RPMI7951 (cell line): ENCODE data around the gene RNPS1. TPM values are rescaled to one million over a fixed set of nuclear protein-coding genes. Genes with fewer than 3 reads are reported as not detected.
A peak's percentile ranks its signal among the peaks of the same experiment; 100 is the strongest.
"Not testable (repeated sequence)": the region's sequence is repeated elsewhere in the genome, so short reads cannot be mapped to it uniquely, and the experiment has no call there.

Experiments
- DNase-seq: peaks from one replicate; pipeline ENCODE4 v3.0.0-alpha.2; 2012; ENCODE audit warnings: low read depth
- total RNA-seq: library from RNA; depleted of rRNA; stranded (reverse); fragments of >200 nt; shearing (Covaris generic); gene quantifications from 2 replicates; pipeline ENCODE4 v1.2.3, GENCODE V29; 2014

RNPS1 gene
- total RNA-seq, 1 experiment from 2014 or later: 155 TPM

DNA sequence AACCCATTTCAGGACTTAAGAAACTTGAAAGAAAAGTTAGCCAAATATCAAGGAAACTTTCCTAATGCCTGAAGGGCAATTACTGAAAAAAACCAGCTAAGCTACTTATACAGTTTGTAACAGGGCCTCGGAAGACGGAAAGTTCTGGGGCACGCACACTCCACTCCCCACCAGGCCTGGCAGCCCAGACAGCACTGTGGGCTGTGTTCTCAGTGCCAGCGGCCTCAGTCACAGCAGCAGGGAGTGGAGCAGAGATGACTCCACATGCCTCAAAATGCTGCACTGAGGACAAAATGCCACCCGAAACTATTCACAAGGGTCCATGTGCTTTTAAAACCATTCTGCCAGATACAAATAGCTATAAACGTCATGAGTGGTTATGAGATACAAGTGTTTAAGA lies 10.2 kb downstream of the RNPS1 start:
- no peak for DNase-seq

GRCh38 chr16:2256531-2257140 lies 11.3 kb downstream of the RNPS1 start:
- no peak for DNase-seq

GRCh38 chr16:2253293-2253692 lies 14.6 kb downstream of the RNPS1 start:
- no peak for DNase-seq

GRCh38 chr16:2252806-2253148 lies 15.1 kb downstream of the RNPS1 start:
- no peak for DNase-seq

DNA sequence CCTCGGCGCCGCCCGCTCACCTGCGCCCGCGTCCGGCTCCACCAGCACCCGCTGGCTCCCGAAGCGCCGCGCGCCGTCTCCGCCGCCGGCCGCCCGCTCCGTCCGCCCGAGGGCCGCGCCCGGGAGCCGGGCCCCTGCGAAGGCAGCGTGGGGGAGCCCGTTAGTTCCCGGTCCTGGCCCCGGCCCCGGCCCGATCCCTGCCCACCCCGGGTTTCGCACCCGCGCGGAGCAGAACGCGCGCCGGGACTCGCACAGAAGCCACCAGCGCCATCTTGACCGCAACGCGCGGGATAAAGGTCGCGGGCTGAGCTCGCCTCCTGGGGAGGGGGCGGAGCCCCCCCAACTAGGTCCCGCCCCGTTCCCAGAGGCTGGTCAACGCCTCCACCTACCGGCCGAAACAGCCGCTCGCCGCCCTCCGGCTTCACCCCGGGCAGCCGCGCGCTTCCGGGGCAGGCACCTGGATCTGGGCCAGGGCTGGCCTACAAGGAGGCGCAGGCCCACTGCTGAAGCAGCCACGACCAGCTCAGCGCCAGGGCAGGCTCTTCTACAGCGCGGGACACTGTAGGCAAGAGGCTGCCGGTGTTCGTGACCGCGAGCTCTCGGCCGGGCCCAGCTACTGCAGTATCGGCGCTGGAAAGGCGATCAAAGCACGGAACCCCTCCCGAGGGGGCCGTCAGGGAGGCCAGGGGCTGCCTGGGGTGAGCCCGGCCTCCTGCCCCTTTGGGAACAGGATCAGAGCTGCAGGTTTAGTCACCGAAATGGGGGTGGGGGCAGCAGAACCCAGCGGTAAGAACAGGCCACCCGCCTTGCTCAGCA lies 16.4 kb downstream of the RNPS1 start, which contains the start of gene ECI1:
ECI1 (minus strand) TSS at position 292 of the 816 bp plus-strand sequence; CDS start at position 271, 21 bp downstream.
- peak; percentile 92 for DNase-seq

GRCh38 chr16:2250652-2251295 lies 17.2 kb downstream of the RNPS1 start:
- peak; percentile 25 for DNase-seq

- DNase-seq: no peak
Measured at GRCh38 chr16:2246301-2246885, 21.5 kb downstream of the RNPS1 start.

DNA sequence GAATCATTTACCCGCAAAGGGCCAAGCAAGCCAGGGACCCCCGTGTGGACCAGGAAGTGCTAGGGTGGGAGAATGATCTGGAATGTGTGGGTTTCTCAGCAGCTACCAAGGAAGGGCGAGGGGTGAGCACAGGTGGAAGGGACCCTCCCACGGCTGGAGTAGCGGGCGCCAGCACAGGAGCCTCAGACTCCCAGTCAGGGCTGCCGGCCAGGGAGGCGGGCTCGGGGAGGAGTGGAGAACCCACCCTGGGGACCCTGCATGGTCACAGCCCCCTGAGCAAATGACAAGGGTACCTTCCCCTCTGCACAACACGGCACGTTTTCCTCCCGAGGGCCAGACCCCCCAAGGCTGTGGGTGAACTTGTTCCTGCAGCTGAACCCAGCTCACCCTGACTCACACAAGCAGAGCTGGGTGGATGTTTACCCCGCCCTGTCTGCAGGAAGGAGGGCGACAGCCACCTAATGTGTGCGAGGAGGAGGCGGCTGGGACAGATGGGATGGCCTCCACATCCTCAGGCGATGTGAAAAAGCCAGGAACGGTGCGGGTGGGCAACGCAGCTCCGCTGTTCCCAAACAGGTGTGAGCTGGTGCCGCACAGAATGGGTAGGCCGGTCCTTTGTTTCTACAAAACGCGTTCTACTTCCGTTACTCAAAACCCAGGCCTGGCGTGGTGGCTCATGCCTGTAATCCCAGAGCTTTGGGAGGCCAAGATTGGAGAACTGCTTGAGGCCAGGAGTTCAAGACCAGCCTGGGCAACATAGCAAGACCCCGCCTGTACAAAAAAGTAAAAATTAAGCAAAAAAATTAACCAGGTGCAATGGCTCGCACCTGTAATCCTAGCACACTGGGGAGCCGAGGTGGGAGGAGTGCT lies 22.8 kb downstream of the RNPS1 start:
- DNase-seq: no peak

DNA sequence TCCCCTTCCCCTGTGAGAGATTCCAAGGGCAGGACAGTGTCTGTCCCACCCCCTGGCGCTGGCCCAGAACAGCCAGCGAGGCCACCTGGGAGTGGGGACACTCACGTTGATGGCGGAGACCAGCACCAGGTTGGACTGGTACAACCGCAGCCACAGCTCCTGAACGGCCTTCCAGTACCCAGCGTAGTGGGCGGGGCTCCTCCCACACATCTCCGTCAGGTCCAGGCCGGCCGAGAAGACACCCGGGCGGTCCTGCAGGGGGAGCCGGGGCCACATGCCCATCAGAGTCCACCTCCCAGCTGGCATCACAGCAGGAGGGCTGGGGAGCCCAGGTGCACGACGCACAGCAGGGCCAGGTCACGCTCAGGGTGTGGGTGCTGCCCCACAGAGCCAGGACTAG lies 23.6 kb downstream of the RNPS1 start:
- DNase-seq: no peak

- DNase-seq: no peak
Measured at GRCh38 chr16:2243781-2244180, 24.1 kb downstream of the RNPS1 start.

GRCh38 chr16:2243031-2243528 lies 24.8 kb downstream of the RNPS1 start:
- DNase-seq: no peak

DNA sequence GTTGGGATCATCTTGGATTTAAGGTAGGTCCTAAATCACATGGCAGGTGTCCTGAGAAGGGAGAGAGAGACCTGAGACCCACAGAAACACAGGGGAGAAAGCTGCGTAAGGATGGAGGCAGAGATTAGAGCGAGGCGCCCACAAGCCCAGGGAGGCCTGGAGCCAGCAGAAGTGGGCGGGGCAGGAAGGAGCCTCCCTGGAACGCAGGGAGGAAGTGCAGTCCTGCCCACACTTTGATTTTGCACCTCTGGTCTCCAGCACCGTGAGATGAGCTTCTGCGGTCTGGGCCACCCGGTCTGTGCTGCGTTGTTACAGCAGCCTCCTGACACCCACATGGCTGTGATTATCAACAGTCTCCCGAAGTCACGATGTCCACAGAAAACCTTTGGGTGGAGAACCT lies 25.3 kb downstream of the RNPS1 start:
- no peak for DNase-seq

- DNase-seq: not testable (repeated sequence)
Measured at GRCh38 chr16:2240331-2240730, 27.6 kb downstream of the RNPS1 start.

DNA sequence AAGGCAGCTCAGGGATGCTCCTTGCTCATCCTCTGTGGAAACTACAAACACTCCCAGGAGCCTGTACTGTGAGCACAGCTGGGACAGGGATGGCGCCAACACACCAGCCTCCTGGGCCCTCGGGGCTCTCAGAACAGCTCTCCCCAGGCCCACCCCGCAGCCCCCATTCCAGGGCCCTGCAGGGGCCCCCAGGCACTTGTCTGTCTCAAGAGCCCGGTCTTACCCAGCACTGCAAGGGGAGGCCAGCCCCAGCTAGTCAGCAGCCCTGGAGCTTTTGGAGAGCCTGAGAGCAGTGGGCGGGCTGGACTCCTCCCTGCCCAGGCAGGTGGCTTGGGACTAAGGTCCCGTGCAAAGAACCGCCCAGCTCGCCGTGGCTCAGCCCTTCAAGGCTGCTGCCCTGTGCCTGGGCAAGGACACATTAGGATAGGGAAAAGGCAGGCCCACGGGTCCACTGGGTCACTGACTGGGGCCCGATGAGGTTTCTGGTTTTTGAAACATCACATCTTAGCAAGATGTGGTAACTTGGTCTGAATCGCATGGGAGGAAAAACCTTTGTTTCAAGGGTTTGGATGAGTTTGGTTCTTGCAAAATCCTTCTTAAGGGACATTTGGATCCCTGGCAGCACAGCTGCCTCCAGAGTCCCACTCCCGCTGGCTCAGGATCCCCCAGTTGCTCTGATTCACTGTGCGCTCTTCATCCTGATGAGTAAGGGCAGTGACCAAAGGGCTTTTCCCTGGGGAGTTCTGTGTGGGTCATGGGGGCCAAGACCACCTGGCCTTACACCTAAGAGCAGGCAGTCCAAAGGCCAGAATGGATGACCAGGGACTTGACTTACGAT lies 28.9 kb downstream of the RNPS1 start:
- DNase-seq: no peak

- DNase-seq: no peak
Measured at GRCh38 chr16:2238150-2238837, 29.6 kb downstream of the RNPS1 start.

- no peak for DNase-seq
Measured at GRCh38 chr16:2237493-2238149, 30.3 kb downstream of the RNPS1 start.

- DNase-seq: no peak
Measured at GRCh38 chr16:2237102-2237482, 30.8 kb downstream of the RNPS1 start.

DNA sequence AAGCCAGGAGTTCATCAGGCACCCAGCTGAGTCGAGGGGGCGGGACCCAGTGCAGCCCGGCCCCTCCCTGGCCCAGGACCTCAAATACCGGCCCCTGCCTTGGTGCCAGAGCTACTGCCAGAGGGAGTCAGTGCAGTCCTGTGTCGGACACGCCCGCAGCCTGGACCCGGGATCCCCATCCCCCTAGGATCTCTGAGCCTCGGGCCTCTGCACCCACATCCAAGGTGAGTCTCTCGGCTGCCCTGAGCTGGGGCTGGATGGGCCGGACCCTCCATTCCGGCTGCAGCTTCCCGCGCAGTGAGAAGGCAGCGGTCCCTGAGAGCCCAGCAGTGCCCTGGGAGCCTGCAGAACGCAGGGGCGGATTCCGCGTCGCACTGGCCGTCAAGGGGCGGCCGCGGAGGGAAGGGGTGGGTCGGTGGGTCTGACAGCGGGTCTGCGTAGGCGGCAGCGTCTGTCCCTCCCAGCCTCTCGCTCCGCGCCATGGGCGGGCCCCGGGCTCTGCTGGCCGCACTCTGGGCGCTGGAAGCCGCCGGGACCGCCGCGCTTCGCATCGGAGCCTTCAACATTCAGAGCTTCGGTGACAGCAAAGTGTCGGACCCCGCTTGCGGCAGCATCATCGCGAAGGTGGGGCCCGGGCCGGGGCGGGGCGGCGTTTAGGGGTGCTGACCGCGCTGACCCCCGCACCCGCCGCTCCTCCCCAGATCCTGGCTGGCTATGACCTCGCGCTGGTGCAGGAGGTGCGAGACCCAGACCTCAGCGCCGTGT lies 31.4 kb downstream of the RNPS1 start, which contains the start of gene DNASE1L2:
DNASE1L2 (plus strand) TSS at position 108 of the 765 bp plus-strand sequence; CDS start at position 481, 373 bp downstream.
- no peak for DNase-seq
